IMR-90 (cell line): Measurements from ENCODE around the gene PM20D1. TPM values are rescaled to one million over a fixed set of nuclear protein-coding genes. Genes with fewer than 3 reads are reported as not detected.

Experiments used
- ATAC-seq: fragments of 200-7000 bp; cut with Tn5 transposase; 2 replicates; pipeline ENCODE4 v1.9.1; 2020; ENCODE audit warnings: low read depth, mild to moderate bottlenecking, moderate library complexity
- BruUV-seq: library from RNA; stranded (reverse); fragments of 400-500 nt; replicated peaks from 2 replicates; lab custom pipeline; 2021; lab: Mats Ljungman, UMichigan
- CTCF ChIA-PET: fragments of 300-600 bp; formaldehyde crosslinking; extraction: SDS; loops from one replicate; lab custom pipeline; 2021; ENCODE audit warnings: antibody characterized with exemption; lab: Yijun Ruan, JAX
- POLR2A ChIA-PET: fragments of 300-600 bp; sonication (Branson Sonifier 250); formaldehyde crosslinking; loops from one replicate; lab custom pipeline; 2022; ENCODE audit warnings: antibody characterized with exemption; ENCODE audit not compliant: unreplicated experiment; lab: Charles Lee
- DNase-seq: peaks from one replicate; pipeline ENCODE4 v3.0.0; 2013
- H2AFZ ChIP-seq: replicated peaks from 2 replicates; pipeline ENCODE3; 2013; ENCODE audit warnings: low read length, mild to moderate bottlenecking; ENCODE audit not compliant: poor library complexity
- H2AK5ac ChIP-seq: 2 replicates; pipeline ENCODE4 v1.6.1; 2013; ENCODE audit warnings: low read depth, low read length, inconsistent platforms
- H2AK9ac ChIP-seq: replicated peaks from 2 replicates; pipeline ENCODE3; 2013; ENCODE audit warnings: mild to moderate bottlenecking, low read depth, low read length, moderate library complexity; ENCODE audit not compliant: poor library complexity
- H2BK120ac ChIP-seq: 2 replicates; pipeline ENCODE4 v1.6.1; 2013; ENCODE audit warnings: low read depth, low read length, inconsistent platforms
- H2BK15ac ChIP-seq: 3 replicates; pipeline ENCODE4 v1.6.1; 2013; ENCODE audit warnings: low read depth, low read length, inconsistent platforms
- H2BK20ac ChIP-seq: 2 replicates; pipeline ENCODE4 v1.6.1; 2013; ENCODE audit warnings: low read depth, mild to moderate bottlenecking, inconsistent platforms, low read length, moderate library complexity
- H2BK5ac ChIP-seq: 2 replicates; pipeline ENCODE4 v1.6.1; 2013; ENCODE audit warnings: mild to moderate bottlenecking, low read depth, low read length, inconsistent platforms; ENCODE audit not compliant: poor library complexity, severe bottlenecking
- H3K14ac ChIP-seq: replicated peaks from 2 replicates; pipeline ENCODE4 v1.6.1; 2013; ENCODE audit warnings: low read depth, low read length, inconsistent platforms
- H3K18ac ChIP-seq: 2 replicates; pipeline ENCODE4 v1.6.1; 2013; ENCODE audit warnings: low read depth, low read length, control low read depth
- H3K23ac ChIP-seq: 2 replicates; pipeline ENCODE4 v1.6.1; 2013; ENCODE audit warnings: low read depth, low read length, inconsistent platforms
- H3K27ac ChIP-seq: 2 replicates; pipeline ENCODE4 v1.5.1; 2013; ENCODE audit warnings: mild to moderate bottlenecking, control low read depth, low read length; ENCODE audit not compliant: insufficient read depth
- H3K27me3 ChIP-seq: 2 replicates; pipeline ENCODE4 v1.6.1; 2013; ENCODE audit warnings: low read length; ENCODE audit not compliant: control insufficient read depth, insufficient read depth
- H3K36me3 ChIP-seq: 2 replicates; pipeline ENCODE4 v1.6.1; 2013; ENCODE audit warnings: low read length, mixed read lengths; ENCODE audit not compliant: control insufficient read depth, insufficient read depth
- H3K4ac ChIP-seq: 2 replicates; pipeline ENCODE4 v1.6.1; 2013; ENCODE audit warnings: low read depth, low read length, inconsistent platforms
- H3K4me1 ChIP-seq: 2 replicates; pipeline ENCODE4 v1.6.1; 2013; ENCODE audit warnings: low read length, mixed read lengths; ENCODE audit not compliant: control insufficient read depth, insufficient read depth
- H3K4me2 ChIP-seq: 2 replicates; pipeline ENCODE4 v1.6.1; 2013; ENCODE audit warnings: low read depth, mild to moderate bottlenecking, control low read depth, low read length, moderate library complexity
- H3K4me3 ChIP-seq: 2 replicates; pipeline ENCODE4 v1.5.1; 2013; ENCODE audit warnings: low read depth, mild to moderate bottlenecking, control low read depth, low read length, moderate library complexity; ENCODE audit not compliant: insufficient read depth
- H3K56ac ChIP-seq: 2 replicates; pipeline ENCODE4 v1.6.1; 2013; ENCODE audit warnings: low read length, inconsistent platforms; ENCODE audit not compliant: insufficient read depth; ENCODE audit errors: extremely low read depth
- H3K79me1 ChIP-seq, 2 experiments: 2 replicates each; pipeline ENCODE4 v1.6.1; 2013; ENCODE audit warnings: low read length in 2 of 2, inconsistent platforms in 1 of 2, low read depth in 1 of 2
- H3K9ac ChIP-seq: 2 replicates; pipeline ENCODE4 v1.6.1; 2013; ENCODE audit warnings: low read depth, low read length, control low read depth
- H3K9me1 ChIP-seq: 2 replicates; pipeline ENCODE4 v1.6.1; 2013; ENCODE audit warnings: low read length, inconsistent platforms; ENCODE audit not compliant: insufficient read depth
- H3K9me3 ChIP-seq: 2 replicates; pipeline ENCODE4 v1.6.1; 2013; ENCODE audit warnings: low read length; ENCODE audit not compliant: control insufficient read depth, insufficient read depth
- H4K20me1 ChIP-seq: 2 replicates; pipeline ENCODE4 v1.6.1; 2013; ENCODE audit warnings: low read length, inconsistent platforms; ENCODE audit not compliant: insufficient read depth
- H4K5ac ChIP-seq: 2 replicates; pipeline ENCODE4 v1.6.1; 2013; ENCODE audit warnings: mild to moderate bottlenecking, low read depth, low read length, control low read depth
- H4K8ac ChIP-seq, 2 experiments: 2 replicates each; pipeline ENCODE4 v1.6.1; 2013; ENCODE audit warnings: low read depth in 2 of 2, low read length in 2 of 2, control low read depth in 1 of 2, inconsistent platforms in 1 of 2
- H4K91ac ChIP-seq: 2 replicates; pipeline ENCODE4 v1.6.1; 2013; ENCODE audit warnings: low read depth, low read length, inconsistent platforms; ENCODE audit not compliant: insufficient read depth
- CEBPB ChIP-seq: IDR thresholded peaks from 2 replicates; pipeline ENCODE4 v1.6.1; 2012; ENCODE audit warnings: low read depth, low read length, improper control_type of control experiment
- WGBS, 2 experiments: methylation state at CpG; one replicate each; pipeline versions ENCODE4 v1.1.5 to v1.1.7; 2013; ENCODE audit warnings: missing lambda C conversion rate in 2 of 2; ENCODE audit not compliant: insufficient read length in 1 of 2; ENCODE audit errors: extremely low coverage in 2 of 2; 5-methylcytosine and 5-hydroxymethylcytosine counted together
- dilution Hi-C: fragments of 300-500 bp; cut with HindIII; formaldehyde crosslinking; loops from one replicate; pipeline ENCODE4 v1.14.3; 2018; ENCODE audit warnings: low sequenced_read_pairs; ENCODE audit not compliant: unreplicated experiment
- in situ Hi-C: fragments of 300-500 bp; cut with MboI; formaldehyde crosslinking; loops from 3 replicates; pipeline ENCODE4 v1.14.3; 2019; ENCODE audit warnings: low sequenced_read_pairs, inconsistent platforms, mixed read lengths
- intact Hi-C: fragments of 100-400 bp; cut with micrococcal nuclease; formaldehyde crosslinking; loops from 2 replicates; pipeline ENCODE4 v1.10.0; 2022
- polyA plus RNA-seq, 3 experiments: library from polyadenylated mRNA; depleted of rRNA; stranded (reverse); fragments of >200 nt; gene quantifications; 2 replicates each; pipeline ENCODE4 v1.2.3, GENCODE V29; 2012; ENCODE audit warnings: low replicate concordance in 1 of 3
- total RNA-seq: library from RNA; depleted of rRNA; stranded (reverse); fragments of >200 nt; gene quantifications from 2 replicates; pipeline ENCODE4 v1.2.3, GENCODE V29; 2012

Gene PM20D1
- total and polyA plus RNA-seq, 2 of the 4 experiments (the other 2 are of a cell fraction), result not detected

- Histone ChIP-seq H3K4me3 (no peak overlapping the region), H4K91ac (no peak overlapping the region; the same call in 1 of the 2 replicates), H4K5ac (no peak overlapping the region), H3K56ac (no peak overlapping the region), H2AK9ac (no peak overlapping the region), H4K20me1 (no peaks in the 10 kb centered on the region), H3K9ac (no peak overlapping the region), H2BK5ac (no peak overlapping the region), H3K23ac (no peak overlapping the region), H2BK20ac (no peak overlapping the region), H2AFZ (no peak overlapping the region), H2BK15ac (no peak overlapping the region), H3K27ac (no peak overlapping the region), H3K14ac (no peak overlapping the region), H3K36me3 (no peaks in the 10 kb centered on the region), H3K9me1 (peaks cover 4% of the 10 kb centered on the region; the same call in 1 of the 2 replicates), H3K4me2 (no peak overlapping the region), H2BK120ac (no peak overlapping the region), H3K9me3 (no peaks in the 10 kb centered on the region), H3K18ac (no peak overlapping the region), H3K4me1 (peaks cover 4% of the 10 kb centered on the region), H4K8ac (no peak overlapping the region), H3K79me1 (no peaks in the 10 kb centered on the region), H3K27me3 (peaks cover 11% of the 10 kb centered on the region), H2AK5ac (no peak overlapping the region), H3K4ac (no peak overlapping the region)
- CTCF ChIA-PET, result no interaction called here
- ATAC-seq (no peak), DNase-seq (no peak)
- intact Hi-C loops (loop anchor here (5.0 kb wide), 1 partner anchor 45 kb away; no protein-coding TSS in a partner anchor), dilution Hi-C loops (no loop called here), in situ Hi-C loops (no loop called here)
- no peak for TF ChIP-seq CEBPB
- WGBS, 2 experiments, result 83% methylated on average over 6 of the region's 7 CpGs; no CpG with 5 or more reads in 1 of the 2 experiments
- BruUV-seq, result no TSS peak
- POLR2A ChIA-PET, result no interaction called here
Observed at GRCh38 chr1:205837382-205837970, 12.5 kb downstream of the PM20D1 start.
